HCT116 (cell line): ENCODE results near the gene SPRYD4. TPM values are rescaled to one million over a fixed set of nuclear protein-coding genes. Genes with fewer than 3 reads are reported as not detected.

ENCODE experiments used
- ATAC-seq: fragments of 200-7000 bp; cut with Tn5 transposase; 2 replicates; pipeline ENCODE4 v1.9.1; 2020; ENCODE audit warnings: mild to moderate bottlenecking, moderate library complexity
- BruUV-seq: library from RNA; stranded (reverse); fragments of 400-500 nt; replicated peaks from 2 replicates; lab custom pipeline; 2021; lab: Mats Ljungman, UMichigan
- CTCF ChIA-PET: fragments of 300-600 bp; sonication (Branson Sonifier 250); formaldehyde crosslinking; loops from one replicate; lab custom pipeline; 2021; ENCODE audit warnings: antibody characterized with exemption; lab: Charles Lee
- POLR2A ChIA-PET: fragments of 300-600, 350-600 bp; sonication (Branson Sonifier 250); formaldehyde crosslinking; loops from one replicate; lab custom pipeline; 2021; ENCODE audit warnings: antibody characterized with exemption; lab: Charles Lee
- RAD21 ChIA-PET, 2 experiments: fragments of 300-600 bp; sonication (Branson Sonifier 250); formaldehyde crosslinking; loops; one replicate each; lab custom pipeline; 2023; ENCODE audit warnings: low total read pairs in 2 of 2; ENCODE audit not compliant: uncharacterized antibody in 2 of 2, unreplicated experiment in 2 of 2, low non-redundant PET in 1 of 2; lab: Charles Lee
- DNase-seq: peaks from one replicate; pipeline ENCODE4 v3.0.0-alpha.2; 2010; ENCODE audit warnings: low read depth, low spot score
- H2AFZ ChIP-seq: fragments of 200-600 bp; shearing (Covaris generic), sonication (generic); 2 replicates; pipeline ENCODE4 v1.6.1; 2017; ENCODE audit warnings: low read depth, mixed run types, mixed read lengths, antibody characterized with exemption, low read length; ENCODE audit not compliant: poor library complexity, severe bottlenecking
- H3K27ac ChIP-seq: 2 replicates; pipeline ENCODE4 v1.5.1; 2012; ENCODE audit warnings: low read depth, low read length
- H3K27me3 ChIP-seq: fragments of 200-600 bp; sonication (generic); 2 replicates; pipeline ENCODE4 v1.6.1; 2016; ENCODE audit warnings: mixed run types, low read length, mixed read lengths; ENCODE audit not compliant: insufficient read depth
- H3K36me3 ChIP-seq, 2 experiments: fragments of 200-500 bp in 1 of 2; fragments of 200-600 bp in 1 of 2; sonication (Bioruptor generic) in 1 of 2; sonication (generic) in 1 of 2; 2 replicates each; pipeline versions ENCODE4 v1.5.1 to v1.6.1; 2014 to 2016; ENCODE audit warnings: low read length in 2 of 2, inconsistent platforms in 1 of 2, mixed read lengths in 1 of 2, mixed run types in 1 of 2; ENCODE audit not compliant: insufficient read depth in 2 of 2, control insufficient read depth in 1 of 2
- H3K4me1 ChIP-seq, 2 experiments: fragments of 200-600 bp in 1 of 2; sonication (generic) in 1 of 2; 2 replicates each; pipeline versions ENCODE4 v1.5.1 to v1.6.1; 2012 to 2017; ENCODE audit warnings: low read length in 2 of 2, inconsistent platforms in 1 of 2, mild to moderate bottlenecking in 1 of 2, mixed read lengths in 1 of 2, mixed run types in 1 of 2, moderate library complexity in 1 of 2; ENCODE audit not compliant: insufficient read depth in 2 of 2, control insufficient read depth in 1 of 2
- H3K4me2 ChIP-seq: fragments of 200-600 bp; sonication (generic); 2 replicates; pipeline ENCODE4 v1.6.1; 2017; ENCODE audit warnings: mixed run types, low read length, mixed read lengths
- H3K4me3 ChIP-seq, 2 experiments: fragments of 200-600 bp in 1 of 2; sonication (generic) in 1 of 2; replicated peaks in 1 of 2; 2 replicates each; pipeline ENCODE4 v1.5.1; 2011 to 2016; ENCODE audit warnings: low read length in 2 of 2, control low read depth in 1 of 2, low read depth in 1 of 2, mild to moderate bottlenecking in 1 of 2, mixed read lengths in 1 of 2, mixed run types in 1 of 2
- H3K79me2 ChIP-seq: fragments of 200-600 bp; sonication (generic); 2 replicates; pipeline ENCODE4 v1.6.1; 2017; ENCODE audit warnings: mild to moderate bottlenecking, mixed run types, low read length, moderate library complexity, mixed read lengths; ENCODE audit not compliant: insufficient read depth
- H3K9ac ChIP-seq: fragments of 200-600 bp; sonication (generic); 2 replicates; pipeline ENCODE4 v1.6.1; 2016; ENCODE audit warnings: low read length, mixed read lengths
- H3K9me2 ChIP-seq: fragments of 200-600 bp; sonication (generic), shearing (Covaris generic); 2 replicates; pipeline ENCODE4 v1.6.1; 2017; ENCODE audit warnings: mixed run types, mild to moderate bottlenecking, moderate library complexity; ENCODE audit not compliant: insufficient read depth
- H3K9me3 ChIP-seq, 2 experiments: fragments of 200-500 bp in 1 of 2; fragments of 200-600 bp in 1 of 2; sonication (Bioruptor generic) in 1 of 2; sonication (generic) in 1 of 2; 2 replicates each; pipeline ENCODE4 v1.6.1; 2014 to 2017; ENCODE audit warnings: low read length in 2 of 2, mixed read lengths in 2 of 2, inconsistent platforms in 1 of 2, low read depth in 1 of 2, mild to moderate bottlenecking in 1 of 2, mixed run types in 1 of 2, moderate library complexity in 1 of 2; ENCODE audit not compliant: control insufficient read depth in 1 of 2, insufficient read depth in 1 of 2
- H4K20me1 ChIP-seq: fragments of 200-600 bp; sonication (generic), shearing (Covaris generic); 2 replicates; pipeline ENCODE4 v1.6.1; 2017; ENCODE audit warnings: mixed run types, mild to moderate bottlenecking, moderate library complexity; ENCODE audit not compliant: insufficient read depth
- ATF3 ChIP-seq: IDR thresholded peaks from 2 replicates; pipeline ENCODE4 v1.6.1; 2012
- ELF1 ChIP-seq: IDR thresholded peaks from 2 replicates; pipeline ENCODE4 v1.6.1; 2012; ENCODE audit warnings: low read depth, borderline replicate concordance
- EZH2 ChIP-seq: fragments of 200-600 bp; sonication (generic); IDR thresholded peaks from 2 replicates; pipeline ENCODE4 v1.6.1; 2017; ENCODE audit warnings: antibody characterized with exemption, mixed run types
- FOSL1 ChIP-seq: IDR thresholded peaks from 2 replicates; pipeline ENCODE4 v1.6.1; 2012; ENCODE audit warnings: low read depth
- JUND ChIP-seq: IDR thresholded peaks from 2 replicates; pipeline ENCODE4 v1.6.1; 2012
- POLR2A ChIP-seq: IDR thresholded peaks from 2 replicates; pipeline ENCODE4 v1.7.0; 2011; ENCODE audit warnings: borderline replicate concordance; ENCODE audit not compliant: insufficient read depth, insufficient read length; ENCODE audit errors: extremely low read depth
- SIN3A ChIP-seq: IDR thresholded peaks from 2 replicates; pipeline ENCODE4 v1.6.1; 2012; ENCODE audit warnings: low read depth
- SP1 ChIP-seq: IDR thresholded peaks from 2 replicates; pipeline ENCODE4 v1.6.1; 2012; ENCODE audit warnings: low read depth
- SRF ChIP-seq: IDR thresholded peaks from 2 replicates; pipeline ENCODE4 v1.6.1; 2012; ENCODE audit warnings: low read depth
- TCF7L2 ChIP-seq: IDR thresholded peaks from 2 replicates; pipeline ENCODE4 v1.7.0; 2011; ENCODE audit warnings: borderline replicate concordance, inconsistent platforms; ENCODE audit not compliant: insufficient read depth, insufficient read length; ENCODE audit errors: extremely low read depth
- ZFX ChIP-seq: fragments of 450-650 bp; IDR thresholded peaks from 2 replicates; pipeline ENCODE4 v1.6.1; 2017
- ZNF274 ChIP-seq: fragments of 200-500 bp; sonication (Bioruptor generic); IDR thresholded peaks from 2 replicates; pipeline ENCODE4 v1.6.1; 2014; ENCODE audit warnings: mild to moderate bottlenecking, low read depth, low read length, inconsistent platforms
- intact Hi-C: fragments of 100-400 bp; cut with micrococcal nuclease; formaldehyde crosslinking; loops from 2 replicates; pipeline ENCODE4 v1.10.0; 2022
- total RNA-seq: library from RNA; stranded (reverse); gene quantifications from one replicate; pipeline ENCODE4 v1.2.1, GENCODE V29; 2021; ENCODE audit not compliant: unreplicated experiment
- TF ChIP-seq, protein P1 (sequence below): IDR thresholded peaks from 2 replicates; pipeline ENCODE4 v1.6.1; 2012; ENCODE audit warnings: low read depth
- TF ChIP-seq, protein P2 (sequence below): IDR thresholded peaks from 2 replicates; pipeline ENCODE4 v1.6.1; 2012
- TF ChIP-seq, protein P3 (sequence below): IDR thresholded peaks from 2 replicates; pipeline ENCODE4 v1.6.1; 2011; ENCODE audit warnings: mild to moderate bottlenecking, low read length, moderate library complexity; ENCODE audit not compliant: insufficient replicate concordance; ENCODE audit errors: extremely low read depth

Gene SPRYD4
- total RNA-seq, 1 experiment from 2014 or later: 2.5 TPM

DNA sequence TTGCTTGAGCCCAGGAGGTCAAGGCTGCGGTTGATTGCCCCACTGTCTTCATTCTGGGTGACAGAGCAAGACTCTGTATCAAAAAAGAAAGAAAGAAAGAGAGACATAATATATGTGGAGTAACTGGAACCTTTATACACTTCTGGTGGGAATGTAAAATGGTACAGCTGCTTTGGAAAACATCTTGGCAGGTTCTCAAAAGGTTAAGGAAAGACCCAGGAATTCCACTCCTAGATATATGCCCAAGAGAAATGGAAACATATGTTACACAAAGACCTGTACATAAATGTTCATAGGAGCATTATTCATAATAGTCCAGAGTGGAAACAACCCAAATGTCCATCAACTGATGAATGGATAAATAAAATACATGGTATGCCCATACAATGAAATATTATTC is 60.5 kb downstream of the SPRYD4 start:
- intact Hi-C loops: no loop called here
- TF ChIP-seq ATF3 (no peak), ZFX (no peak), POLR2A (no peak), ELF1 (no peak), SRF (no peak), SIN3A (no peak), ZNF274 (no peak), FOSL1 (no peak), JUND (no peak), EZH2 (no peak), SP1 (no peak), TCF7L2 (no peak)
- TF ChIP-seq, protein P1, sequence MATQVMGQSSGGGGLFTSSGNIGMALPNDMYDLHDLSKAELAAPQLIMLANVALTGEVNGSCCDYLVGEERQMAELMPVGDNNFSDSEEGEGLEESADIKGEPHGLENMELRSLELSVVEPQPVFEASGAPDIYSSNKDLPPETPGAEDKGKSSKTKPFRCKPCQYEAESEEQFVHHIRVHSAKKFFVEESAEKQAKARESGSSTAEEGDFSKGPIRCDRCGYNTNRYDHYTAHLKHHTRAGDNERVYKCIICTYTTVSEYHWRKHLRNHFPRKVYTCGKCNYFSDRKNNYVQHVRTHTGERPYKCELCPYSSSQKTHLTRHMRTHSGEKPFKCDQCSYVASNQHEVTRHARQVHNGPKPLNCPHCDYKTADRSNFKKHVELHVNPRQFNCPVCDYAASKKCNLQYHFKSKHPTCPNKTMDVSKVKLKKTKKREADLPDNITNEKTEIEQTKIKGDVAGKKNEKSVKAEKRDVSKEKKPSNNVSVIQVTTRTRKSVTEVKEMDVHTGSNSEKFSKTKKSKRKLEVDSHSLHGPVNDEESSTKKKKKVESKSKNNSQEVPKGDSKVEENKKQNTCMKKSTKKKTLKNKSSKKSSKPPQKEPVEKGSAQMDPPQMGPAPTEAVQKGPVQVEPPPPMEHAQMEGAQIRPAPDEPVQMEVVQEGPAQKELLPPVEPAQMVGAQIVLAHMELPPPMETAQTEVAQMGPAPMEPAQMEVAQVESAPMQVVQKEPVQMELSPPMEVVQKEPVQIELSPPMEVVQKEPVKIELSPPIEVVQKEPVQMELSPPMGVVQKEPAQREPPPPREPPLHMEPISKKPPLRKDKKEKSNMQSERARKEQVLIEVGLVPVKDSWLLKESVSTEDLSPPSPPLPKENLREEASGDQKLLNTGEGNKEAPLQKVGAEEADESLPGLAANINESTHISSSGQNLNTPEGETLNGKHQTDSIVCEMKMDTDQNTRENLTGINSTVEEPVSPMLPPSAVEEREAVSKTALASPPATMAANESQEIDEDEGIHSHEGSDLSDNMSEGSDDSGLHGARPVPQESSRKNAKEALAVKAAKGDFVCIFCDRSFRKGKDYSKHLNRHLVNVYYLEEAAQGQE: no peak
- TF ChIP-seq, protein P2, sequence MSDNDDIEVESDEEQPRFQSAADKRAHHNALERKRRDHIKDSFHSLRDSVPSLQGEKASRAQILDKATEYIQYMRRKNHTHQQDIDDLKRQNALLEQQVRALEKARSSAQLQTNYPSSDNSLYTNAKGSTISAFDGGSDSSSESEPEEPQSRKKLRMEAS: no peak
- TF ChIP-seq, protein P3, sequence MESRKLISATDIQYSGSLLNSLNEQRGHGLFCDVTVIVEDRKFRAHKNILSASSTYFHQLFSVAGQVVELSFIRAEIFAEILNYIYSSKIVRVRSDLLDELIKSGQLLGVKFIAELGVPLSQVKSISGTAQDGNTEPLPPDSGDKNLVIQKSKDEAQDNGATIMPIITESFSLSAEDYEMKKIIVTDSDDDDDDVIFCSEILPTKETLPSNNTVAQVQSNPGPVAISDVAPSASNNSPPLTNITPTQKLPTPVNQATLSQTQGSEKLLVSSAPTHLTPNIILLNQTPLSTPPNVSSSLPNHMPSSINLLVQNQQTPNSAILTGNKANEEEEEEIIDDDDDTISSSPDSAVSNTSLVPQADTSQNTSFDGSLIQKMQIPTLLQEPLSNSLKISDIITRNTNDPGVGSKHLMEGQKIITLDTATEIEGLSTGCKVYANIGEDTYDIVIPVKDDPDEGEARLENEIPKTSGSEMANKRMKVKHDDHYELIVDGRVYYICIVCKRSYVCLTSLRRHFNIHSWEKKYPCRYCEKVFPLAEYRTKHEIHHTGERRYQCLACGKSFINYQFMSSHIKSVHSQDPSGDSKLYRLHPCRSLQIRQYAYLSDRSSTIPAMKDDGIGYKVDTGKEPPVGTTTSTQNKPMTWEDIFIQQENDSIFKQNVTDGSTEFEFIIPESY: no peak
- ATAC-seq: no peak
- POLR2A ChIA-PET: no interaction called here
- Histone ChIP-seq H3K36me3 (no peaks in the 10 kb centered on the region), H3K4me2 (no peak overlapping the region), H3K4me3 (no peak overlapping the region), H2AFZ (no peak overlapping the region), H3K9me2 (no peaks in the 10 kb centered on the region), H3K9me3 (no peaks in the 10 kb centered on the region), H3K79me2 (peaks cover 96% of the 10 kb centered on the region), H3K9ac (no peak overlapping the region), H3K4me1 (peaks cover 32 to 45% of the 10 kb centered on the region in 2 experiments), H3K27me3 (no peaks in the 10 kb centered on the region), H3K27ac (no peak overlapping the region), H4K20me1 (no peaks in the 10 kb centered on the region)
- DNase-seq: no peak
- CTCF ChIA-PET: no interaction called here
- RAD21 ChIA-PET: no interaction called here
- BruUV-seq: no TSS peak

Other genes with a start within 250 kb of the SPRYD4 start
- 40.6 TPM for gene RNF41, start 246.7 kb upstream of the SPRYD4 start, total RNA-seq
- gene NABP2, start 244.2 kb upstream of the SPRYD4 start, total RNA-seq: 52.9 TPM
- gene SLC39A5, start 238.5 kb upstream of the SPRYD4 start, total RNA-seq: 0.66 TPM
- gene ANKRD52, start 210.2 kb upstream of the SPRYD4 start, total RNA-seq: 56.6 TPM
- gene COQ10A, start 201.6 kb upstream of the SPRYD4 start, total RNA-seq: 11.7 TPM
- gene CS, start 168.2 kb upstream of the SPRYD4 start, total RNA-seq: 270 TPM
- 109 TPM for gene CNPY2, start 152.6 kb upstream of the SPRYD4 start, total RNA-seq
- gene PAN2, start 134.6 kb upstream of the SPRYD4 start, total RNA-seq: 75.0 TPM
- 0.59 TPM for gene IL23A, start 129.7 kb upstream of the SPRYD4 start, total RNA-seq
- 53.1 TPM for gene STAT2, start 108.5 kb upstream of the SPRYD4 start, total RNA-seq
- gene APOF, start 105.7 kb upstream of the SPRYD4 start, total RNA-seq: 0.17 TPM
- 47.0 TPM for gene TIMELESS, start 19.2 kb upstream of the SPRYD4 start, total RNA-seq
- gene MIP, start 13.9 kb upstream of the SPRYD4 start, total RNA-seq: 0.79 TPM
- not detected for gene GLS2, start 19.6 kb downstream of the SPRYD4 start, total RNA-seq
- gene RBMS2, start 53.2 kb downstream of the SPRYD4 start, total RNA-seq: 40.8 TPM
- gene BAZ2A, start 161.7 kb downstream of the SPRYD4 start, total RNA-seq: 106 TPM
- gene ATP5F1B, start 177.4 kb downstream of the SPRYD4 start, total RNA-seq: 1,051 TPM
- gene PTGES3, start 219.7 kb downstream of the SPRYD4 start, total RNA-seq: 404 TPM